B cell (primary cell): ENCODE data around the gene PODN. TPM values are rescaled to one million over a fixed set of nuclear protein-coding genes. Genes with fewer than 3 reads are reported as not detected.

ENCODE experiments used
- ATAC-seq: fragments of 200-7000 bp; cut with Tn5 transposase; one replicate; pipeline ENCODE4 v1.10.0; 2021; ENCODE audit warnings: low read depth, mild to moderate bottlenecking, moderate number of reproducible peaks, moderate library complexity
- CTCF ChIA-PET: fragments of 350-600 bp; sonication (Branson Sonifier 250); formaldehyde crosslinking; loops from one replicate; lab custom pipeline; 2021; ENCODE audit warnings: antibody characterized with exemption, inconsistent platforms; lab: Charles Lee
- POLR2A ChIA-PET: fragments of 350-600 bp; sonication (Branson Sonifier 250); formaldehyde crosslinking; loops from one replicate; lab custom pipeline; 2021; ENCODE audit warnings: antibody characterized with exemption; lab: Charles Lee
- DNase-seq: peaks from one replicate; pipeline ENCODE4 v3.0.0; 2013
- H2AFZ ChIP-seq: 2 replicates; pipeline ENCODE4 v1.6.1; 2012; ENCODE audit warnings: mild to moderate bottlenecking, low read depth, low read length; ENCODE audit not compliant: insufficient read depth, poor library complexity, severe bottlenecking
- H3K27ac ChIP-seq, 2 donors: 1 replicate in 1 of 2; 2 replicates in 1 of 2; pipeline ENCODE4 v1.5.1; 2012 to 2013; ENCODE audit warnings: low read length in 2 of 2, mild to moderate bottlenecking in 2 of 2, moderate library complexity in 1 of 2
- H3K27me3 ChIP-seq, 4 experiments: fragments of 200-600 bp in 1 of 4; sonication (generic) in 1 of 4; replicated peaks in 1 of 4; 1 replicate in 2 of 4; 2 replicates in 2 of 4; pipeline versions ENCODE4 v1.6.1 to v1.7.0; 2013 to 2016; ENCODE audit warnings: low read length in 3 of 4, mild to moderate bottlenecking in 2 of 4, mixed read lengths in 1 of 4, moderate library complexity in 1 of 4; ENCODE audit not compliant: insufficient read depth in 4 of 4, control insufficient read depth in 3 of 4; ENCODE audit errors: control extremely low read depth in 1 of 4
- H3K36me3 ChIP-seq, 2 experiments: replicated peaks in 1 of 2; 1 replicate in 1 of 2; 2 replicates in 1 of 2; pipeline versions ENCODE4 v1.6.1 to v1.7.1; 2013; ENCODE audit warnings: low read length in 1 of 2; ENCODE audit not compliant: insufficient read depth in 2 of 2, control insufficient read depth in 1 of 2; ENCODE audit errors: control extremely low read depth in 1 of 2, extremely low read depth in 1 of 2
- H3K4me1 ChIP-seq, 2 donors: fragments of 200-600 bp in 1 of 2; sonication (generic) in 1 of 2; 1 replicate in 1 of 2; 2 replicates in 1 of 2; pipeline versions ENCODE4 v1.5.1 to v1.6.1; 2013 to 2017; ENCODE audit warnings: low read length in 2 of 2; ENCODE audit not compliant: control insufficient read depth in 2 of 2, insufficient read depth in 2 of 2
- H3K4me2 ChIP-seq: replicated peaks from 2 replicates; pipeline ENCODE3; 2012; ENCODE audit warnings: mild to moderate bottlenecking, low read depth, low read length; ENCODE audit not compliant: poor library complexity, severe bottlenecking
- H3K4me3 ChIP-seq, 5 experiments: fragments of 200-600 bp in 1 of 5; sonication (generic) in 1 of 5; 1 replicate in 3 of 5; 2 replicates in 2 of 5; pipeline versions ENCODE4 v1.5.1 to v1.7.0; 2011 to 2016; ENCODE audit warnings: low read length in 4 of 5, mild to moderate bottlenecking in 4 of 5, low read depth in 2 of 5, control low read depth in 1 of 5, moderate library complexity in 1 of 5; ENCODE audit not compliant: insufficient read depth in 1 of 5; ENCODE audit errors: control extremely low read depth in 1 of 5, extremely low read depth in 1 of 5
- H3K79me2 ChIP-seq: fragments of 200-600 bp; sonication (generic); one replicate; pipeline ENCODE4 v1.6.0; 2016; ENCODE audit warnings: low read length; ENCODE audit not compliant: control insufficient read depth, insufficient read depth
- H3K9ac ChIP-seq: fragments of 200-600 bp; sonication (generic); 2 replicates; pipeline ENCODE4 v1.6.1; 2017; ENCODE audit warnings: mild to moderate bottlenecking, low read length, moderate library complexity
- H3K9me3 ChIP-seq, 3 donors: one replicate each; pipeline versions ENCODE4 v1.6.1 to v1.7.1; 2013; ENCODE audit warnings: low read length in 2 of 3; ENCODE audit not compliant: control insufficient read depth in 2 of 3, insufficient read depth in 1 of 3; ENCODE audit errors: control extremely low read depth in 1 of 3
- H4K20me1 ChIP-seq: 2 replicates; pipeline ENCODE4 v1.6.0; 2012; ENCODE audit warnings: mild to moderate bottlenecking, low read length; ENCODE audit not compliant: insufficient read depth, control insufficient read depth, poor library complexity, severe bottlenecking
- H3K27ac Mint-ChIP-seq: one replicate; pipeline ENCODE4 v1.8.0; 2021; ENCODE audit warnings: mixed read lengths
- H3K27me3 Mint-ChIP-seq: one replicate; pipeline ENCODE4 v1.8.0; 2021; ENCODE audit warnings: mixed read lengths
- H3K4me1 Mint-ChIP-seq: one replicate; pipeline ENCODE4 v1.8.0; 2021; ENCODE audit warnings: mixed read lengths
- H3K4me3 Mint-ChIP-seq: one replicate; pipeline ENCODE4 v1.8.0; 2021; ENCODE audit warnings: mixed read lengths
- H3K9me3 Mint-ChIP-seq: one replicate; pipeline ENCODE4 v1.8.0; 2022; ENCODE audit warnings: mixed read lengths; ENCODE audit not compliant: insufficient read depth
- CTCF ChIP-seq: fragments of 200-600 bp; IDR thresholded peaks from one replicate; pipeline ENCODE4 v1.8.0; 2022; ENCODE audit warnings: antibody characterized with exemption, mild to moderate bottlenecking
- EZH2 ChIP-seq: IDR thresholded peaks from 2 replicates; pipeline ENCODE4 v1.6.1; 2012; ENCODE audit warnings: borderline replicate concordance, low read depth, mild to moderate bottlenecking, moderate library complexity, low read length; ENCODE audit not compliant: insufficient read depth, poor library complexity, severe bottlenecking
- WGBS: methylation state at CpG from one replicate; pipeline ENCODE4 v1.1.5; 2013; ENCODE audit warnings: missing lambda C conversion rate; ENCODE audit not compliant: insufficient coverage; 5-methylcytosine and 5-hydroxymethylcytosine counted together
- intact Hi-C: fragments of 100-400 bp; cut with micrococcal nuclease; formaldehyde crosslinking; loops from one replicate; pipeline ENCODE4 v1.10.0; 2022
- polyA plus RNA-seq: library from polyadenylated mRNA; depleted of rRNA; stranded (reverse); fragments of >200 nt; gene quantifications from 2 replicates; pipeline ENCODE4 v1.2.3, GENCODE V29; 2012
- total RNA-seq, 2 donors: library from RNA; stranded (reverse); fragments of 120-200 nt in 1 of 2; gene quantifications; 1 replicate in 1 of 2; 2 replicates in 1 of 2; pipeline versions ENCODE4 v1.2.3 to v1.2.4, GENCODE V29; 2013 to 2022

The PODN gene
- total and polyA plus RNA-seq, 2 donors (not counting 1 experiment from before 2014, with no cell fraction given) = not detected

GRCh38 chr1:53022179-53022578 lies 39.8 kb upstream of the PODN start:
- ChIA-PET CTCF (no interaction called here), POLR2A (no interaction called here)
- no peaks in the 10 kb centered on the region for H3K36me3 ChIP-seq
- no peak overlapping the region for H3K27ac ChIP-seq
- ATAC-seq (no peak), DNase-seq (no peak)
- H3K27ac Mint-ChIP-seq = no peak overlapping the region
- H2AFZ ChIP-seq = no peak overlapping the region
- no peak overlapping the region for H3K4me2 ChIP-seq
- H3K4me1 ChIP-seq = no peaks in the 10 kb centered on the region
- peaks cover 63% of the 10 kb centered on the region for H3K79me2 ChIP-seq
- H3K9me3 Mint-ChIP-seq = no peaks in the 10 kb centered on the region
- H3K9ac ChIP-seq = no peak overlapping the region
- intact Hi-C loops = no loop called here
- peaks cover 11% of the 10 kb centered on the region for H3K4me1 Mint-ChIP-seq
- H3K27me3 Mint-ChIP-seq = no peaks in the 10 kb centered on the region
- no peak overlapping the region for H3K4me3 ChIP-seq
- H3K27me3 ChIP-seq = no peaks in the 10 kb centered on the region
- WGBS = no CpG with 5 or more reads among the region's 1 CpG
- no peak for TF ChIP-seq EZH2
- TF ChIP-seq CTCF = no peak
- H4K20me1 ChIP-seq = peaks cover 17% of the 10 kb centered on the region
- no peak overlapping the region for H3K4me3 Mint-ChIP-seq
- H3K9me3 ChIP-seq = no peaks in the 10 kb centered on the region

GRCh38 chr1:53023546-53023945 lies 38.5 kb upstream of the PODN start:
- Histone ChIP-seq H3K27me3 (no peaks in the 10 kb centered on the region), H4K20me1 (peaks cover 19% of the 10 kb centered on the region), H3K9me3 (no peaks in the 10 kb centered on the region), H3K4me3 (no peak overlapping the region), H3K27ac (no peak overlapping the region), H3K4me1 (no peaks in the 10 kb centered on the region), H3K36me3 (peaks cover under 1 to 5% of the 10 kb centered on the region in 2 experiments), H2AFZ (no peak overlapping the region), H3K9ac (no peak overlapping the region), H3K4me2 (no peak overlapping the region), H3K79me2 (peaks cover 59% of the 10 kb centered on the region)
- WGBS = 100% methylated on average over 1 of the region's 3 CpGs
- ChIA-PET CTCF (no interaction called here), POLR2A (no interaction called here)
- H3K4me1 Mint-ChIP-seq = peaks cover 8% of the 10 kb centered on the region
- no peak overlapping the region for H3K27ac Mint-ChIP-seq
- TF ChIP-seq CTCF (no peak), EZH2 (no peak)
- H3K9me3 Mint-ChIP-seq = no peaks in the 10 kb centered on the region
- DNase-seq (no peak), ATAC-seq (no peak)
- intact Hi-C loops = no loop called here
- no peaks in the 10 kb centered on the region for H3K27me3 Mint-ChIP-seq
- no peak overlapping the region for H3K4me3 Mint-ChIP-seq
